IMR-90 (cell line): ENCODE results near the gene ELL2.

ENCODE experiments used
- BHLHE40 ChIP-seq: fragments of 150-350 bp; IDR thresholded peaks from 2 replicates; pipeline ENCODE4 v1.6.1; 2016; ENCODE audit warnings: mild to moderate bottlenecking, low read depth, low read length
- CEBPB ChIP-seq: IDR thresholded peaks from 2 replicates; pipeline ENCODE4 v1.6.1; 2012; ENCODE audit warnings: low read depth, low read length, improper control_type of control experiment
- FOS ChIP-seq: fragments of 150-350 bp; IDR thresholded peaks from 2 replicates; pipeline ENCODE4 v1.6.1; 2016; ENCODE audit warnings: low read depth, low read length
- MAFK ChIP-seq: IDR thresholded peaks from 2 replicates; pipeline ENCODE4 v1.6.1; 2012; ENCODE audit warnings: low read depth, low read length, improper control_type of control experiment
- MAZ ChIP-seq: IDR thresholded peaks from 2 replicates; pipeline ENCODE4 v1.6.1; 2012; ENCODE audit warnings: low read depth, mild to moderate bottlenecking, low read length, improper control_type of control experiment, moderate library complexity, borderline replicate concordance
- MXI1 ChIP-seq: IDR thresholded peaks from 2 replicates; pipeline ENCODE4 v1.6.1; 2012; ENCODE audit warnings: low read depth, mild to moderate bottlenecking, low read length, moderate library complexity, borderline replicate concordance
- POLR2A ChIP-seq: IDR thresholded peaks from 2 replicates; pipeline ENCODE4 v1.6.1; 2012; ENCODE audit warnings: mild to moderate bottlenecking, low read depth, low read length
- RAD21 ChIP-seq: IDR thresholded peaks from 2 replicates; pipeline ENCODE4 v1.6.1; 2012; ENCODE audit warnings: low read length, improper control_type of control experiment
- RCOR1 ChIP-seq: IDR thresholded peaks from 2 replicates; pipeline ENCODE4 v1.6.1; 2012; ENCODE audit warnings: mild to moderate bottlenecking, low read length, improper control_type of control experiment; ENCODE audit not compliant: insufficient replicate concordance
- RFX5 ChIP-seq: IDR thresholded peaks from 2 replicates; pipeline ENCODE4 v1.8.0; 2012; ENCODE audit warnings: low read depth, mild to moderate bottlenecking, low read length, moderate library complexity
- SMC3 ChIP-seq: fragments of 150-350 bp; IDR thresholded peaks from 2 replicates; pipeline ENCODE4 v1.6.1; 2016; ENCODE audit warnings: low read depth, mild to moderate bottlenecking, antibody characterized with exemption, low read length, moderate library complexity
- TF ChIP-seq, protein P1 (sequence below): conservative IDR thresholded peaks from 2 replicates; pipeline ENCODE4 v1.5.1; 2012; ENCODE audit warnings: mild to moderate bottlenecking, low read depth, low read length, improper control_type of control experiment
- TF ChIP-seq, protein P2 (sequence below): fragments of 150-350 bp; IDR thresholded peaks from 2 replicates; pipeline ENCODE4 v1.6.1; 2017; ENCODE audit warnings: mild to moderate bottlenecking, antibody characterized with exemption, low read length, low read depth

DNA sequence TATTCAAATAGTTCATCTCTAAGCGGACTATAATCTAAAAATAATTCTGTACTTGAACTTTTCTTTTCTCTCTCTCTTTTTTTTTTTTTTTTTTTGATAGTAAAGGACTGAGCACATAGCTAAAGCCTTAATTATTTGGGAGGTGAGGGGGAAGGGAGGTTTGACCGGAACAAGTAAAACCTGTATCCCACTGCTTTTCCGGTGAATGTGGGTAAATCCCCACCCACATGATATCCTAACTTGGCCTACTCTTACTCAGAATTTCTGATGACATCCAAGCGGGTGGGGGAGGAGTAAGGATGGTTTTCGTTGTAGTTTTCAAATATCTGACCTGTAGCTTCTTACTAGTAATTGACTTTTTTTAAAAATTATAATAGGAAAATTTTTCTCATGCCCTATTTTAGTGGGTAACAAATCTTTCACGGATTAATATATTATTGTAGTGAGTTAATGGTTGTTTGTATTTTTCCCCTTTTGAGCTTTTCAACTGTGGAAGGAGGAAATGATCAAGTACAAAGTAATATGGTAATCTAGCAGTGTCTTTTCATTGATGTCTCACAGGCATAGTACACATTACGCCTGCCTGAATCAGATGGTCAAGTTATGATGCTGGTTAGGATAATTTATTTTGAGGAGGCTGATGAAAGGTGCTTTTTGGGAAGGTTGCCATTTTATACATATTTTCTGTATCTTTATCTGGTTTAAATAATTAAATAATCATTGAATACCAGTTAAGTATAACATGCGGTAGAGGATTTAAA, 2.2 kb upstream of the ELL2 start:
- TF ChIP-seq, protein P1, sequence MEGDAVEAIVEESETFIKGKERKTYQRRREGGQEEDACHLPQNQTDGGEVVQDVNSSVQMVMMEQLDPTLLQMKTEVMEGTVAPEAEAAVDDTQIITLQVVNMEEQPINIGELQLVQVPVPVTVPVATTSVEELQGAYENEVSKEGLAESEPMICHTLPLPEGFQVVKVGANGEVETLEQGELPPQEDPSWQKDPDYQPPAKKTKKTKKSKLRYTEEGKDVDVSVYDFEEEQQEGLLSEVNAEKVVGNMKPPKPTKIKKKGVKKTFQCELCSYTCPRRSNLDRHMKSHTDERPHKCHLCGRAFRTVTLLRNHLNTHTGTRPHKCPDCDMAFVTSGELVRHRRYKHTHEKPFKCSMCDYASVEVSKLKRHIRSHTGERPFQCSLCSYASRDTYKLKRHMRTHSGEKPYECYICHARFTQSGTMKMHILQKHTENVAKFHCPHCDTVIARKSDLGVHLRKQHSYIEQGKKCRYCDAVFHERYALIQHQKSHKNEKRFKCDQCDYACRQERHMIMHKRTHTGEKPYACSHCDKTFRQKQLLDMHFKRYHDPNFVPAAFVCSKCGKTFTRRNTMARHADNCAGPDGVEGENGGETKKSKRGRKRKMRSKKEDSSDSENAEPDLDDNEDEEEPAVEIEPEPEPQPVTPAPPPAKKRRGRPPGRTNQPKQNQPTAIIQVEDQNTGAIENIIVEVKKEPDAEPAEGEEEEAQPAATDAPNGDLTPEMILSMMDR, result no peak
- no peak for TF ChIP-seq CEBPB
- TF ChIP-seq POLR2A, result no peak
- no peak for TF ChIP-seq BHLHE40
- no peak for TF ChIP-seq MAZ
- no peak for TF ChIP-seq RCOR1
- TF ChIP-seq FOS, result no peak
- no peak for TF ChIP-seq MAFK
- TF ChIP-seq RFX5, result no peak
- TF ChIP-seq RAD21, result no peak
- TF ChIP-seq, protein P2, sequence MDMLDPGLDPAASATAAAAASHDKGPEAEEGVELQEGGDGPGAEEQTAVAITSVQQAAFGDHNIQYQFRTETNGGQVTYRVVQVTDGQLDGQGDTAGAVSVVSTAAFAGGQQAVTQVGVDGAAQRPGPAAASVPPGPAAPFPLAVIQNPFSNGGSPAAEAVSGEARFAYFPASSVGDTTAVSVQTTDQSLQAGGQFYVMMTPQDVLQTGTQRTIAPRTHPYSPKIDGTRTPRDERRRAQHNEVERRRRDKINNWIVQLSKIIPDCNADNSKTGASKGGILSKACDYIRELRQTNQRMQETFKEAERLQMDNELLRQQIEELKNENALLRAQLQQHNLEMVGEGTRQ, result no peak
- no peak for TF ChIP-seq SMC3
- TF ChIP-seq MXI1, result no peak
